ENCODE results near the gene PKM.

Gene PKM

DNA sequence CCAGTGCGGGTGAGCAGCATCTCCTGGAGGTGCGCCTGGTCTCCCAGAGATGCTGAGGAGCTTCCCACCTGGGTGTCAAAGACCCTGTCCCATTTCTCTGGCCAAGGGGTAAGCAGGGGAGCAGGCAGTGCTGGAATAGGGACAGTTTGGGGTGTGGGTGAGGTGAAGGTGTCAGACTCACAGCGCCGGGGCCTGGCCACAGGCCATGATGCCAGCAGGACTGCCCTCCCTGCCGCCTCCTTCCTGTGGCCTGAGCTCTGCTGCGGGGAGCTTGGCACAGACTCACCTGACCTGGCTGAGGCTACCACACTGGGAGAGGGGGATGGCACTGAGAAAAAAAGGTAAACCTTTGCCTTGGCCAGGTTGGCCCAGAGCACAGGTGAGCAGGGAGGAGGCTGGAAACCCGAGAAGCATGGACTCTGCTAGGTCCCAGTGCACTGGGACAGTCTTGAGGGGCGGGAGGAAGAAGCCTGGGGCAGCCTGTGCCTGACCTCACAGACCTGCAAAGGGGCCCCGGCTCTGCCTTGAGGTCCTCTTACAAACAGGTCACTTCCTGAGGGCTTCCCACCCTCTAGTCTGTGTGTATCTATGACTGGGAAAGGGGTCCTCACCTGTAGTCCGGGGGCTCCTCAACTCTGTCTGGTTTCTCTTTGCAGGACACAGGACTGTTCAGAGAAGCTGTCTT lies 61.6 kb downstream of the PKM start:
- H3K27ac Mint-ChIP-seq, result no peak overlapping the region
- H3K9me3 Mint-ChIP-seq (ENCODE audit: low read depth), result no peaks in the 10 kb centered on the region
- no peak overlapping the region for H3K4me3 Mint-ChIP-seq
- H3K36me3 Mint-ChIP-seq, result no peaks in the 10 kb centered on the region
- peaks cover 3% of the 10 kb centered on the region for H3K4me1 Mint-ChIP-seq (ENCODE audit: low read depth)
- H3K27me3 Mint-ChIP-seq, result no peaks in the 10 kb centered on the region

DNA sequence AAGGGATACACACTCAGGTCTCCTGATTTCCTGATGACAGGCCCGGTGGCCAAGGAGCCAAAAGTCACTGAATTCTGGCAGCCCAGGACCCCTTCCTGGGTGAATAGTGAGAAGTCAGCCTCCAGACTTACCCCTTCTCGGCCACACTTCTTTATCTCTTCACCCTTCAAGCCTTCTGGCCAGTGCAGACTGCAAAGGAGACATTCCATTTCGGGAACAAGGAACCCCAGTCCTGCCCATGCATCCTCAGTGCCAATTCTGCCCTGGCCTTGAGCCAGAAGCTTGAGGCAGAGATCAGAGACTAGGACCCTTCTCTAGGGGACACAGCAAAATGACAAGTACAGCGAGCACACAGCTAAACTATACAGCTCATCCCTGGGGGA lies 62.2 kb downstream of the PKM start:
- Mint-ChIP-seq H3K27ac (no peak overlapping the region), H3K9me3 (ENCODE audit: low read depth) (no peaks in the 10 kb centered on the region), H3K36me3 (no peaks in the 10 kb centered on the region), H3K27me3 (no peaks in the 10 kb centered on the region), H3K4me1 (ENCODE audit: low read depth) (peaks cover 3% of the 10 kb centered on the region), H3K4me3 (no peak overlapping the region)

DNA sequence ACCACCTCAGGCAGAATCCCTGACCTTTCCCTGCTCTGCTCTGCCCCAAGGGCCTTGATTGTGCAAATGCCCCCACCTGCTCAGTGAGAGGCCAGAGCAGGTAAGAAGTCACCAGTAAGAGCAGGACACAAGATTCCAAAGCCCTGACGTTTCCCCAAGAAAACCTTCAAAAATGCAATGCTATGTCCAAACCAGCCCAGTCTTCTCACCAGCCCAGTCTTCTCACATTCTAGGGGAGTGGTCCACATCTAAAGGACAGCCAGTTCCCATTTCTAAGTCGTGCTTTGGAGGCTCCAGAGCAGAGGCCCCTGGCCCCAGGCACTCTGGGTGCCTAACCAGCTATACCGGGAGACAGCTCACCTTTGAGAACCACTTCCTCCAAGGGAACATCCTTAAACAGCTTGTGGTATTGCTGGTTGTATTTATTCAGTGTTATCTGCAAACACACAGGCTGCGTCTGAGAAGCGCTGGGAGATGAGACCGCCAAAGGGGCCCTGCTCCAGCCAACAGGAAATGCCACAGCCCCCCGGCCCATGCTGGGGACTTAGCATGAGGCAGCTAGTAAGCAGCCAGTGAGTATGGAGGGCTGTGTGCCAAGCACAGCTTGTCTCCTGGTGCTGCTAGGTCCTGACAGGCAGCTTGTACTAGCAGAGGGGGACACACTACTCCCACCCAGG lies 62.7 kb downstream of the PKM start:
- H3K27ac Mint-ChIP-seq, result no peak overlapping the region
- H3K9me3 Mint-ChIP-seq (ENCODE audit: low read depth), result no peaks in the 10 kb centered on the region
- no peaks in the 10 kb centered on the region for H3K27me3 Mint-ChIP-seq
- peaks cover 3% of the 10 kb centered on the region for H3K4me1 Mint-ChIP-seq (ENCODE audit: low read depth)
- H3K4me3 Mint-ChIP-seq, result no peak overlapping the region
- H3K36me3 Mint-ChIP-seq, result no peaks in the 10 kb centered on the region

DNA sequence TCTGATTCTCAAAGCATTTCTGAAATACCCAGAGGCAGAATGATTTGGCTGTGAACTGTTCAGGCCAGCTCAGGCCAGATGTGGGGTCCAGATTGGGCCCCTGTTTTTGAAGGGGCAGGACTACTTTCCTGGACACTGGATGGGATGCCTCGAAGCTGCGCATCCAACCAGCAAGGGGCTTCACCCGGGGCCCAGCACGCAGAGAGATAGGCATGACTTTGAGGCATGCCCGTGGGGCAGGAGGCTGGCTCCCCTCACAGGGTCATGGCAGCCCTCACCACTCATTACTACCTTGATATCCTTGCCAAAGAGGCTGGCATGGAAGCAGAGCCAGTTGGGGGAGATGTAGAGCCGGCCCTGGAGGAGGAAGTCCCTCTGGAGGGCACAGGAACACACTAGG lies 63.5 kb downstream of the PKM start:
- H3K4me3 Mint-ChIP-seq, result no peak overlapping the region
- H3K4me1 Mint-ChIP-seq (ENCODE audit: low read depth), result peaks cover 3% of the 10 kb centered on the region
- H3K27me3 Mint-ChIP-seq, result no peaks in the 10 kb centered on the region
- no peaks in the 10 kb centered on the region for H3K36me3 Mint-ChIP-seq
- no peak overlapping the region for H3K27ac Mint-ChIP-seq
- no peaks in the 10 kb centered on the region for H3K9me3 Mint-ChIP-seq (ENCODE audit: low read depth)

DNA sequence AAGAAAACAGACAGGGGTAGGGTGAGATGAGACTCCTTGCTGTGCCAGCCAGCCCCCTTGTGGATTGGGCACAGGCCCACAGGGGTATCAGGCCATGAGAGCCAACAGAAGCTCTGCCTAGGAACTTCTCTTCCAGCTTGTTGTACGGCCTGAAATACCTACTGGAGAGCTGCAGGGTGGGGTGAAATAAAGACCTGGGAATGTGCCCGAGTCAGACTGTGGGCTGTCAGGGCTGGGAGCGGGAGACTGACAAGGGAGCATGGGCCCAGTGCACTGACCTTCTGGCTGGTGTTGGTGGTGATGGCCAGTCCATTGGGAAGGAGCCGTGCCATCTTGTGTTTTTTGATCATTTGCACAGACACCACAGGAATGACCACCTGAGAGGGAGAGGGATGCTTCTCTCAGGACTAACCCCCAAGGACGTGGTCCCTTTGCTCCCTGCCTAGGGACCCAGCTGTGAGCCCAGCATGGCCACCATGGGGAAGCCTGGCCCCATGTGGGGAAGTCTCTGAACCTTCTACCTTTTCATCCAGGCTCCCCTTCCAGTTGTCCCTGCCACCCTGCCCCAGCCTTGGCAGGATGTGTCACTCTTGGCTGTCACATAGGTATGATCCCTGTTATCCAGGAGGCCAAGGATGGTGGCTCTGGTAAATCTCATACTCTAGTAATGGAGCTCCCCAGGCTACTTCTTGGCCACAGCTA lies 64.1 kb downstream of the PKM start:
- Mint-ChIP-seq H3K9me3 (ENCODE audit: low read depth) (no peaks in the 10 kb centered on the region), H3K4me3 (no peak overlapping the region), H3K27ac (no peak overlapping the region), H3K36me3 (no peaks in the 10 kb centered on the region), H3K27me3 (no peaks in the 10 kb centered on the region), H3K4me1 (ENCODE audit: low read depth) (peaks cover 3% of the 10 kb centered on the region)

DNA sequence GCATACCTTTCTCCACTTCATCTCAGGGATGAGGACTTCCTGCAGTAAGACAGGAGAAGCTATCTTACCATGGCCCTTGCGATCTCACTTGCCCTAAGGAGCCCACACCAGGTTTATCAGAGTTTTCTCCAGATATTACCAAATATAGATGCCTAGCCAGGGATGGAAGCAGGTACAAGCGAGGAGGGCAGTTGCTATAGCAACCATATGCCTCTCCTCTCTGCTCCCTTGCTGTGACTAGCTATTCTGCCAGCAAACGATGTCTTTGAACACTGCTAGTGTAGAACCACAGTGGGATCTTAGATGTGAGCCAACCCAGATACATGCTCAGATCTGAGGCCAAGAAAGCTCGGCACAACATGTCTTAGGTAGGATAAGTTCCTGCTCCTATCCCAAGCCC lies 67.3 kb downstream of the PKM start:
- Mint-ChIP-seq H3K9me3 (ENCODE audit: low read depth) (no peaks in the 10 kb centered on the region), H3K36me3 (no peaks in the 10 kb centered on the region), H3K4me3 (no peak overlapping the region), H3K27ac (no peak overlapping the region), H3K27me3 (no peaks in the 10 kb centered on the region), H3K4me1 (ENCODE audit: low read depth) (peaks cover 2% of the 10 kb centered on the region)

DNA sequence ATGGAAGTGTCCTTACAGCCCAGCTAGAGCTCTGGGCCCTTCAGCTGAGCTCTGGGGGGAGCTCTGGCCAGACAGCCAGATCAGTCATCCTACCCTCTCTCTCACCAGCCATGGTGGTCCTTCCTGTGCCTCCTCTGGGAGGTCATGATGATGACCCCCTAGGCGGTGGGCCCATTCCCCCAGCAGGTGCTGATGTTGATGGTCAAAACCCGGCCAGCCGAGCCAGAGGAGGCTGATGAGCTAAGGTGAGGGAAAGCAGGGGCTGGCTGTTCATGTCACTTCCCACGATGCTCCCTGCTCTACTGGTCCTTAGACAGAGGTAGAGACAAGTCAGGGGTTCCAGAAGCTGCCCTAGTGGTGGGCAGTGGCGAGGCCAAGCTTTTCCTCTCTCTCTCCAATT lies 68.4 kb downstream of the PKM start:
- Mint-ChIP-seq H3K27me3 (no peaks in the 10 kb centered on the region), H3K9me3 (ENCODE audit: low read depth) (no peaks in the 10 kb centered on the region)

DNA sequence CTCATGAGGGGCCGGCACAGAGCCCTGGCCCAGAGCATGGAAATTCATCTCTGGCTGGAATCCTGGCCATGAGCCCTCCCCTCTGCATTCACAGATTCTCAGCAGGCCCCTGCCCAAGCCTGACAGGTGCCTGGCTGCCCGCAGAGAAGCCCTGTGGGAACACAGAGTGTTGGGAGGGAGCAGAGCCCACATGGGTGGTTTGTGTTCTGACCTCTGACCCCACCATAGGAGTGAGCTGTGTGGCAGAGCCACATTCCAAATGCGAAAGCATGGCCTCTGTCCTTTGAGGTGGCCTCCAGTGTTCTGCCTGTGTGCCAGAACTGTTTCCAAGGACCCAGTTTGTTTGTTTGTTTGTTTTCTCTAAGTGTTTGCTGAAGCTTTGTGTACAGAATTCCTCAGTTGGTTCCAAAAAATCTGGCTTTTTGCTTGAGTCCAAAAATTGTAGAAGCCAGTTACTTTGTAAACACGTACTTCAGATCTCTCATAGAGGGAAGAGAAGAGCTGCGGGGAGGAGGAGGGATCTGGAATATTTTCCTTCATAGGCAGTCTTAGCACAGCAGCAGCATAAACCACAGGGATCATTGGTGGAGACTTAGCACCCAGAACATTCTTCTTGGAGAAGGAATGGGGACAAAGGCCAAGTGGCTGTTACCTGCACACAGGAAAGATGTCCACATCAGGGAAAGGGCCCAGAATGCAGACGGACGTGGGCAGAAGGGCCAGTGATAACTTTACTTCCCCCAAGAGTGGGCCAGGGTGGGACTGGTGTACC lies 69.4 kb downstream of the PKM start:
- H3K4me3 Mint-ChIP-seq, result no peak overlapping the region
- no peaks in the 10 kb centered on the region for H3K27me3 Mint-ChIP-seq
- H3K27ac Mint-ChIP-seq, result no peak overlapping the region
- H3K9me3 Mint-ChIP-seq (ENCODE audit: low read depth), result no peaks in the 10 kb centered on the region
- H3K36me3 Mint-ChIP-seq, result no peaks in the 10 kb centered on the region
- H3K4me1 Mint-ChIP-seq (ENCODE audit: low read depth), result no peaks in the 10 kb centered on the region

More for the DNA sequence above, 68.4 kb downstream of the PKM start:
- Mint-ChIP-seq H3K36me3 (no peaks in the 10 kb centered on the region), H3K4me1 (ENCODE audit: low read depth) (no peaks in the 10 kb centered on the region), H3K27ac (no peak overlapping the region), H3K4me3 (no peak overlapping the region)

DNA sequence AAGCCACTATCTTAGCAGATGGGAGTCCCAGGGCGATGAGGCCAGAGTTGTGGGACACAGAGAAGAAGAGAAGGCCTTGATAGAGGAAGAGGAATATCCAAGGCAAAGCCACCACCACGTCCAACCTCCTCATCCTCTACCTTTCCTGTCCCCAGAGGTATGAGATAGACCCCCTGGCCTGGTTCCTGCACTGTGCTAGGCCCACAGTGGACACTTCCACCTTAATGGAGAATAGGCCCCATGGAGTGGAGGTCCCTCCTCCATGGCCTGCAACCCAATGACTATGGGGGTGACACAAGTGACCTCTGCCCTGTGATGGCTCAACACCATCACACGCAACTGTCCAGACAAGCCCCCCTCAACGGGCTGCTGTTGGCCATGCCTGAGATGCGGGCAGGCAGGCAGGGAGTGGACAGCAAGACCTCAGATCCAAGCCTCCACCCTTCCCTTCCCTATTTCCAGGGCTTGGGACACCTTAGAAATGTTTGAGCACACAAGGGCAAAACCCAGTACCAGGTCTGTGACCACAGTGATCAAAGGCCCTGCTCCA lies 70.2 kb downstream of the PKM start:
- no peak overlapping the region for H3K4me3 Mint-ChIP-seq
- H3K27ac Mint-ChIP-seq, result no peak overlapping the region
- H3K4me1 Mint-ChIP-seq (ENCODE audit: low read depth), result peaks cover 2% of the 10 kb centered on the region
- no peaks in the 10 kb centered on the region for H3K36me3 Mint-ChIP-seq
- no peaks in the 10 kb centered on the region for H3K9me3 Mint-ChIP-seq (ENCODE audit: low read depth)
- no peaks in the 10 kb centered on the region for H3K27me3 Mint-ChIP-seq

DNA sequence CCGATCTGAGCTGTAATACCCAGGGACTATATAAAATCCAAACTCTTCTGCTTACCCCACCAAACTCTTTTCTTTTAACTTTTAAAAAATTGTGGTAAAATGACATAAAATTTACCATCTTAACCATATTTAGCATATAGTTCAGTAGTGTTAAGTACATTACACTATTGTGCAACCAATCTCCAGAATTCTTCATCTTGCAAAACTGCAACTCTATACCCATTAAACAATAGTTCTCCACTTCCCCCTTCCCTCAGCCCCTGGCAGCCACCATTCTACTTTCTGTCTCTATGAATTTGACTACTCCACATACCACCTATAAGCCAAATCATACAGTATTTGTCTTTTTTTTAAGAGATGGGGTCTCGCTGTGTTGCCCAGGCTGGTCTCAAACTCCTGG lies 74.1 kb downstream of the PKM start:
- Mint-ChIP-seq H3K36me3 (no peaks in the 10 kb centered on the region), H3K4me3 (no peak overlapping the region), H3K4me1 (ENCODE audit: low read depth) (peaks cover 6% of the 10 kb centered on the region), H3K27me3 (peaks cover 1% of the 10 kb centered on the region), H3K9me3 (ENCODE audit: low read depth) (no peaks in the 10 kb centered on the region), H3K27ac (no peak overlapping the region)

DNA sequence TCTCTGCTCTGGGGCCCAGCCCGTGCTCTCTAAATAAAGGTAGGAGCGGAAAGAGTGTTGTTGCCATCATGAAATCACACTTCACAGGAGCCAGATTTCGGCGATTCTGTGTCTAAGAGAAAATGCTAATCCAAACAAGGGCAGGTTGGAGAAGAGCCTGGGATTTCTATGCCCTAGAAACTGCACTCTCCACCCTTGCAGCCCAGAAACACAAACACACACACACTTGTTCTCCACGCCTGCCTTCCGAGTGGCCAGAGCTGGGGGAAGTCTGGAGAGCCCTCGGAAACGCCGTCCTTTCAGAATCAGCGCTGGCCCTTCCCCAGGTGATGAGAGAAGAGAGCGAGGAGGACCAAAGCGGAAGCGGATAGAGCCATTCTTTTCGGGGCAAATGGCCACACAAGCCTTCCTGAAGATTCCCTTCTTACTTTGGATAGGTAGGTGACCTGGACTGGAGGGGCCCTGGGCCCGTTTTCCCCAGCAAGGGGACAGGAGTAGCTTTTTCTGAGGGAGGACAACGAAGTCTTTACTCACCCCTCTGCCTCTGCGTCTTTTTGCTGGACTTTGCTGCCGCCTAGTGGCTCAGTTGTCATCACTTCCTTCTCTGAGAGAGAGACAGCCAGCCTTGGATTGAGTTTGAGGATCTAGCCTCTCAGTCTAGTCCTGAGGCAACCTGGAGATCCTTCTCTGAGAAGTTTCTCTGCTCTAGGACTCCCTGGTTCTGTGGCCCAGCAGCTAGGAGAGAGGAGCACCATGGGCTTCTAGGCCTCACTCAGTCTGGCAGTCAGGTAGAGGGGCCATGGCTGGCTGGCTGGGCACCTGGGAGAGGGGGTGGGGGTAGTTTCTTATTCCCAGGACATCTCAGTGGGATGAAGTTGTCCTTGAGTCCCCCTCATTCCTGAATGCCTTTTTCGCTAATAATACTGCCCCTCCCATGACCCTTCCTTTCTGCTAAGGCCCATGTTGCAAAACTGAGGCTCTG lies 75.1 kb downstream of the PKM start:
- Mint-ChIP-seq H3K36me3 (no peaks in the 10 kb centered on the region), H3K9me3 (ENCODE audit: low read depth) (no peaks in the 10 kb centered on the region), H3K27me3 (peaks cover 1% of the 10 kb centered on the region), H3K4me3 (peak overlapping the region; percentile 83), H3K27ac (peak overlapping the region; percentile 19), H3K4me1 (ENCODE audit: low read depth) (peaks cover 6% of the 10 kb centered on the region)

DNA sequence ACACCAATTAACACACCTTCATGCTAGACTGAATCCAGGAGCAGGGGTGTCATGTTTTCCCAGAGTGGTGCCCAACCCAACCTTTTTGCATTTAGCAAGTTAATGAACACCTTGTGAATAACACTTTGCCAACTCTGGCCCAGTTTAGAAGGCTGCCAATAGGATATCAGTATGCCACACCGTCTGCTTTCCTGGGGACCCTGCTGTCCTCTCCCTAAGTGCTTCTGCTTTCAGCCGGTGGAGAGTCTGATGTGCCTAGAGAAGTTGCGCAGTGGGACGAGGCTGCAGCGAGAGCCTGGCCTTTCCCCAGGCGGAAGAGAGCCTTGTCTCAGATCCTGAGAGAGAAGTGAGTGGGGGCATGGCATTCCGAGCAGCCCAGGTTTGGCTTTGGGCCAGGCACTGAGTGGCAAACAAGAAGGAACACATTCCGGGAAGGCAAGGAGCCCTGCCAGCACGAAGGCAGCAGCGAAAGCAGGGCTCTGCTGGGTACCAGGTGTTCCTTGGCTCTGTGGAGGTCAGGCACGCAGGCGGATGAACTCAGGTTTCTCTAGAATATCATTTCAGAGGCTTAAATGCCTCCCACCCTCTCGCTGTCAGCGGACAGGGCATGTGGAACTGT lies 75.9 kb downstream of the PKM start:
- H3K36me3 Mint-ChIP-seq, result no peaks in the 10 kb centered on the region
- H3K4me3 Mint-ChIP-seq, result peak overlapping the region; percentile 83
- H3K27me3 Mint-ChIP-seq, result peaks cover 1% of the 10 kb centered on the region
- peaks cover 6% of the 10 kb centered on the region for H3K4me1 Mint-ChIP-seq (ENCODE audit: low read depth)
- H3K9me3 Mint-ChIP-seq (ENCODE audit: low read depth), result no peaks in the 10 kb centered on the region
- H3K27ac Mint-ChIP-seq, result no peak overlapping the region

DNA sequence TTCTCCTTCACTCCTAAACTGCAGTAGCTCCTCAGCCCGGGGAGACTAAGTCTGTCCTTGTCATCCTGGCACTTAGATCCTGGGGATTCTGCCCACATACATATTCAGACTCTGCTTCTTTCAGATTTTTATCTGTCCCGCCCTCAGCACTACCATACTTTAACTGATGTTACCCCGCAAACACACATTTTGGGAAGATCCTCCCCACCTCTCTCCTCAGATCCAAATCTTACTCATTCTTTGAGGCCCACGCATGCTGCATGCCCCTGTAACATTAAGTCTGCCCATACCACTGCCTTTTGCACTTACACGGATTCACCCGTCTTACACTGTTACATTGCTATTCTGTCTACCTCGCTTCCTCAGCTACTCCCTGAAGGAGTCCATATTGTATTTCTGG lies 76.7 kb downstream of the PKM start:
- Mint-ChIP-seq H3K27ac (no peak overlapping the region), H3K36me3 (no peaks in the 10 kb centered on the region), H3K4me1 (ENCODE audit: low read depth) (peaks cover 6% of the 10 kb centered on the region), H3K27me3 (peaks cover 1% of the 10 kb centered on the region), H3K4me3 (no peak overlapping the region), H3K9me3 (ENCODE audit: low read depth) (no peaks in the 10 kb centered on the region)
